ENCODE measurements around the gene MAP3K21.

DNA sequence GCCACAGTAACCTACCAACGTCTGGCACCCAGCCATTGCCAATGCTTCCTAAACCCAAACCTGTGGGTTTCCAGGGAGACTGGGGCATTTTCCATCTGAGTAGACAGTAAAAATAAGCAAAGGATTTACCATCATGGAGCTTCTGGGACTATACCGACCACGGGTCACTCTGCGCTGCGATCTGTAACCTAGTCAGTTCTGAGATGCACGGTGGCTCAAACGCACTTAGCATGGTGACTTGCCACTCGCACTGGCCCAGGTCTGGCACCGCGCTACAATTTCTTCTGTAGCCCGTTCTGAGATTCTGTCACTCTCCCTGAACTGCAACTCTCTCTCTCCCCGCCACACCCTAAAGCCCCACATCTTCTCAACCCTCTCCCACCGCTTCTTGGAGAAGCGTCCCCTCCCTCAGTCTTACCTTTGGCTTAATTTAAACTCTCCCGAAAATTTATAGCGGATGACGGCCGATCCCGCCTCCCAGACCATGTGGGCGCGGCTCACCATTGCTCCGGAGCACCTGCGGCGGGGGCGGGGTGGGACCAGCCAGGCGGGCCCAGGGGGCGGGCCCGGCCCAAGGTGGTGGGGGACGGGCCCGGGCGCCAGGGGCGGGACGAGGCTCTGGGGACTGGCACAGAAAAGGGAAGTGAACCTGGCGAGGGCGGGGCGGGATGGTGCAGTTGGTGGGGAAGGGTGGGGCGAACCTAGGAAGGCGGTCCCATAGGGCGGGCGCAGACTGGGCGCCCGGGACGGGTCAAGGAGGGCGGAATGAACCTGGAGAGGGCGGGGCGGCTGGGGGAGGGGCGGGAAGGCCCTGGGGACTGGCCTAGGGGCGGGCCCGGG lies 493 bp upstream of the MAP3K21 start:
- TF ChIP-seq, protein P1, sequence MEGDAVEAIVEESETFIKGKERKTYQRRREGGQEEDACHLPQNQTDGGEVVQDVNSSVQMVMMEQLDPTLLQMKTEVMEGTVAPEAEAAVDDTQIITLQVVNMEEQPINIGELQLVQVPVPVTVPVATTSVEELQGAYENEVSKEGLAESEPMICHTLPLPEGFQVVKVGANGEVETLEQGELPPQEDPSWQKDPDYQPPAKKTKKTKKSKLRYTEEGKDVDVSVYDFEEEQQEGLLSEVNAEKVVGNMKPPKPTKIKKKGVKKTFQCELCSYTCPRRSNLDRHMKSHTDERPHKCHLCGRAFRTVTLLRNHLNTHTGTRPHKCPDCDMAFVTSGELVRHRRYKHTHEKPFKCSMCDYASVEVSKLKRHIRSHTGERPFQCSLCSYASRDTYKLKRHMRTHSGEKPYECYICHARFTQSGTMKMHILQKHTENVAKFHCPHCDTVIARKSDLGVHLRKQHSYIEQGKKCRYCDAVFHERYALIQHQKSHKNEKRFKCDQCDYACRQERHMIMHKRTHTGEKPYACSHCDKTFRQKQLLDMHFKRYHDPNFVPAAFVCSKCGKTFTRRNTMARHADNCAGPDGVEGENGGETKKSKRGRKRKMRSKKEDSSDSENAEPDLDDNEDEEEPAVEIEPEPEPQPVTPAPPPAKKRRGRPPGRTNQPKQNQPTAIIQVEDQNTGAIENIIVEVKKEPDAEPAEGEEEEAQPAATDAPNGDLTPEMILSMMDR (IDR thresholded peaks at IDR 0.05) = no peak
- TF ChIP-seq POLR2A (IDR thresholded peaks at IDR 0.05) = peak in 1 of 2 donors; percentile 47

Data from adrenal gland (tissue), 5 donors.